Measurements from ENCODE around the gene UROC1. TPM values are rescaled to one million over a fixed set of nuclear protein-coding genes. Genes with fewer than 3 reads are reported as not detected.

Gene UROC1
- total and polyA plus RNA-seq, 9 of the 15 experiments (the other 6 are each of a cell fraction or from before 2014, with no cell fraction given), result not detected

DNA sequence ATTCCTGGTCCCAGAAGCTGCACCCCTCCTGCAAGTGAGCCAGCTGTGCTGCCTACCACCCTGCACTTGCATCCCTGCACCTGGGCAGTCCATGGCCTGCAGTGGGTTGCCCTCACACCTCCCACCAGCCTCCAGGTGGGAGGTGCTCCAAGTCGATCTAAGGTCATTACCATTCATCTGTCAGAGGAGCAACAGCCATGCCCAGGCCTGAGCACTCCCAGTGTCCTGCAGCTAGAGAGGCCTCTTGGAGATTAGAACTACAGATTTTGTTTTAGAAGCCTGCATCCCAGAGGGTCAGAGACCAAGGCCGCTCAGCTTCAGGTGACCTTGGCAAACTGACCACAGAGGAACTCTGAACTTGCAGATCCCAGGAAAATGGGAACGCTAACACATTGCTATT lies 32.9 kb downstream of the UROC1 start:
- CTCF ChIA-PET (ENCODE audit: low intra/inter-chr PET ratio), result no interaction called here
- Histone ChIP-seq H3K9me1 (ENCODE audit: control insufficient read depth, insufficient read depth, low read length) (no peaks in the 10 kb centered on the region), H2AFZ (ENCODE audit: low read depth, low read length) (no peak overlapping the region), H3K9me3 (replicated peaks; ENCODE audit: control insufficient read depth, insufficient read depth, low read depth, low read length) (no peaks in the 10 kb centered on the region), H3K27ac (ENCODE audit: extremely low read depth, low read depth, low read length) (no peak overlapping the region), H3K9ac (ENCODE audit: insufficient read depth in 1 of 2, low read depth in 2 of 2, low read length in 2 of 2) (no peak overlapping the region), H3K27me3 (ENCODE audit: control insufficient read depth in 2 of 2, insufficient read depth in 2 of 2, low read length in 2 of 2) (peaks cover 4 to 28% of the 10 kb centered on the region in 2 experiments; a peak in 3 of 5 replicates), H3K4me2 (ENCODE audit: insufficient read depth, low read length) (no peak overlapping the region), H3K79me2 (ENCODE audit: control insufficient read depth, insufficient read depth, low read length) (no peaks in the 10 kb centered on the region), H3K4me3 (no peak overlapping the region), H4K20me1 (replicated peaks; ENCODE audit: control insufficient read depth, insufficient read depth, low read length) (no peaks in the 10 kb centered on the region), H3K4me1 (replicated peaks in 1 of 2; ENCODE audit: control insufficient read depth in 2 of 2, insufficient read depth in 2 of 2, low read length in 2 of 2) (no peaks in the 10 kb centered on the region; a peak in 2 of 5 replicates), H3K36me3 (ENCODE audit: control insufficient read depth, insufficient read depth, low read length) (no peaks in the 10 kb centered on the region)
- ATAC-seq, result no peak
- no TSS peak for BruUV-seq (replicated peaks)
- in situ Hi-C loops (cut with MboI), result no loop called here
- WGBS (ENCODE audit: insufficient coverage, low coverage, missing lambda C conversion rate), result 8% methylated on average over 3 of the region's 3 CpGs
- intact Hi-C loops (cut with micrococcal nuclease), result no loop called here
- no peak for FAIRE-seq
- POLR2A ChIA-PET, result no interaction called here
- no peak for DNase-seq (ENCODE audit: extremely low read depth in 1 of 4, low spot score in 3 of 4)
- TF ChIP-seq NCOA6 (IDR thresholded peaks at IDR 0.05) (no peak), ZNF449 (CRISPR knock-in tag; IDR thresholded peaks at IDR 0.05) (no peak), SOX6 (IDR thresholded peaks at IDR 0.05) (no peak), ZNF764 (CRISPR knock-in tag; IDR thresholded peaks at IDR 0.05; ENCODE audit: low read depth) (no peak), ATF4 (CRISPR knock-in tag; IDR thresholded peaks at IDR 0.05) (no peak), CTCF (IDR thresholded peaks at IDR 0.05 in 2 of 3, conservative IDR thresholded peaks at IDR 0.05 in 1 of 3; ENCODE audit: insufficient read depth in 2 of 3, low read depth in 1 of 3, low read length in 3 of 3) (no peak), ZNF316 (IDR thresholded peaks at IDR 0.05) (no peak), HNRNPUL1 (IDR thresholded peaks at IDR 0.05; ENCODE audit: low read length) (no peak), PTTG1 (tag; IDR thresholded peaks at IDR 0.05; ENCODE audit: low read depth) (no peak), RBM22 (IDR thresholded peaks at IDR 0.05; ENCODE audit: low read depth, low read length, poor library complexity, severe bottlenecking) (no peak), ZNF263 (CRISPR knock-in tag; IDR thresholded peaks at IDR 0.05; ENCODE audit: borderline replicate concordance) (no peak)
- TF ChIP-seq, protein P1, sequence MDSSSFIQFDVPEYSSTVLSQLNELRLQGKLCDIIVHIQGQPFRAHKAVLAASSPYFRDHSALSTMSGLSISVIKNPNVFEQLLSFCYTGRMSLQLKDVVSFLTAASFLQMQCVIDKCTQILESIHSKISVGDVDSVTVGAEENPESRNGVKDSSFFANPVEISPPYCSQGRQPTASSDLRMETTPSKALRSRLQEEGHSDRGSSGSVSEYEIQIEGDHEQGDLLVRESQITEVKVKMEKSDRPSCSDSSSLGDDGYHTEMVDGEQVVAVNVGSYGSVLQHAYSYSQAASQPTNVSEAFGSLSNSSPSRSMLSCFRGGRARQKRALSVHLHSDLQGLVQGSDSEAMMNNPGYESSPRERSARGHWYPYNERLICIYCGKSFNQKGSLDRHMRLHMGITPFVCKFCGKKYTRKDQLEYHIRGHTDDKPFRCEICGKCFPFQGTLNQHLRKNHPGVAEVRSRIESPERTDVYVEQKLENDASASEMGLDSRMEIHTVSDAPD (CRISPR knock-in tag; IDR thresholded peaks at IDR 0.05), result no peak
- TF ChIP-seq, protein P2, sequence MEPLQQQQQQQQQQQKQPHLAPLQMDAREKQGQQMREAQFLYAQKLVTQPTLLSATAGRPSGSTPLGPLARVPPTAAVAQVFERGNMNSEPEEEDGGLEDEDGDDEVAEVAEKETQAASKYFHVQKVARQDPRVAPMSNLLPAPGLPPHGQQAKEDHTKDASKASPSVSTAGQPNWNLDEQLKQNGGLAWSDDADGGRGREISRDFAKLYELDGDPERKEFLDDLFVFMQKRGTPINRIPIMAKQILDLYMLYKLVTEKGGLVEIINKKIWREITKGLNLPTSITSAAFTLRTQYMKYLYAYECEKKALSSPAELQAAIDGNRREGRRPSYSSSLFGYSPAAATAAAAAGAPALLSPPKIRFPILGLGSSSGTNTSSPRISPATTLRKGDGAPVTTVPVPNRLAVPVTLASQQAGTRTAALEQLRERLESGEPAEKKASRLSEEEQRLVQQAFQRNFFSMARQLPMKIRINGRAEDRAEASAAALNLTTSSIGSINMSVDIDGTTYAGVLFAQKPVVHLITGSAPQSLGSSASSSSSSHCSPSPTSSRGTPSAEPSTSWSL (CRISPR knock-in tag; IDR thresholded peaks at IDR 0.05; ENCODE audit: borderline replicate concordance), result no peak
